Activated CD8-positive, alpha-beta T cell treated with anti-CD3 and anti-CD28 coated beads for 36 hours (primary cell): Measurements from ENCODE around the gene PREX1. TPM values are rescaled to one million over a fixed set of nuclear protein-coding genes. Genes with fewer than 3 reads are reported as not detected.

Experiments used
- ATAC-seq: fragments of 200-7000 bp; cut with Tn5 transposase; one replicate; pipeline ENCODE4 v1.10.0; 2021; ENCODE audit warnings: mild to moderate bottlenecking, moderate library complexity
- CTCF ChIA-PET: fragments of 350-600 bp; sonication (Branson Sonifier 250); formaldehyde crosslinking; loops from one replicate; lab custom pipeline; 2021; ENCODE audit warnings: antibody characterized with exemption; lab: Charles Lee
- POLR2A ChIA-PET: fragments of 350-600 bp; sonication (Branson Sonifier 250); formaldehyde crosslinking; loops from one replicate; lab custom pipeline; 2021; ENCODE audit warnings: antibody characterized with exemption; lab: Charles Lee
- DNase-seq: peaks from one replicate; pipeline ENCODE4 v3.0.0-alpha.2; 2020
- H3K27ac Mint-ChIP-seq: one replicate; pipeline ENCODE4 v1.8.0; 2021; ENCODE audit warnings: mild to moderate bottlenecking, mixed read lengths
- H3K27me3 Mint-ChIP-seq: one replicate; pipeline ENCODE4 v1.8.0; 2021; ENCODE audit warnings: mixed read lengths
- H3K36me3 Mint-ChIP-seq: one replicate; pipeline ENCODE4 v1.8.0; 2021; ENCODE audit warnings: low read depth, mixed read lengths
- H3K4me1 Mint-ChIP-seq: one replicate; pipeline ENCODE4 v1.8.0; 2021; ENCODE audit warnings: low read depth, mixed read lengths
- H3K4me3 Mint-ChIP-seq: one replicate; pipeline ENCODE4 v1.8.0; 2021; ENCODE audit warnings: mild to moderate bottlenecking, moderate library complexity, mixed read lengths
- H3K9me3 Mint-ChIP-seq: one replicate; pipeline ENCODE4 v1.8.0; 2021; ENCODE audit warnings: mixed read lengths
- CTCF ChIP-seq: fragments of 200-600 bp; IDR thresholded peaks from one replicate; pipeline ENCODE4 v1.8.0; 2022; ENCODE audit warnings: antibody characterized with exemption, mild to moderate bottlenecking
- intact Hi-C: fragments of 100-400 bp; cut with micrococcal nuclease; formaldehyde crosslinking; loops from one replicate; pipeline ENCODE4 v1.10.0; 2022
- total RNA-seq, 2 experiments: library from RNA; stranded (reverse); gene quantifications; one replicate each; pipeline ENCODE4 v1.2.3, GENCODE V29; 2021

Gene PREX1
- total RNA-seq, 2 experiments from 2014 or later = 79.7 to 80.5 TPM

DNA sequence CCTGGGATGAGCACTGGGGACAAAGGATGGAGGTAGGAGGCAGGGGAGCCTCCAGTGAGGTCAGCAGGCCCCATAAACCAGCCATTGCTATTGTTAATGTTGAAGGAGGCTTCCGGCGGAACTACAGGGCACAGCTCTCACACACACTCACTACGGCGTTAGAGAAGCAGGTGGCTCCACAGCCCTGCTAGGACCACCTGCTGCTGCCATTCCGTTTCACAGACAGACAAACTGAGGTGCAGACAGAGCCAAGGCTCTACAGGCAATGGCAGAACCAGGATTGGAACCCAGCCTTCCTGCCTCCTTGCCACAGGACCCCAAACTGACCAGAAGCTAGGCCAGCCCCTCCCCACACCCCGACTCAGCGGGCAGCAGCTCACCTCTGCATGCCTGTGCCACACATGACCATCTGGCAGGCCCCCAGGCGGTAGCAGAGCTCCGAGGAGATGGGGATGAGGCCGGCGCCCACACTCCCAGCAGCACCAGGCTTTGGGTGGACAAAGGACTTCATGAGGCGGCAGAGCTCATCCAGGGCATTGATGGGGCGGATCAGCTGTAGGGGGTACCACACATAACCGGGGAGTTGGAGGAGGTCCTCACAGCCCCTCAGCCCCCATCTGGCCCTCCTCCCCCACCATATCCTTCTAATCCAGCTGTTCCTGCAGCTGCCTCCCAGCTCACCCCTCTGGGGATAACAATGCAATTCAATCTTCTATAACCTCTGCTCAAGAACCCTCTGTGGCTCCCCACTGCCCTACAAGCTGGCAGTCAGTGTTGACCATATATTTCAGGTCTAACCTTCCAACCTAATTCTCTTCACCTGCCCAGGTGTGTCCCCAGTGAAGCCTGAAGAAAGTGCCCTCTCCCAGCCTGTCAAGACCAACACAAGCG is 198.5 kb downstream of the PREX1 start:
- Mint-ChIP-seq H3K27me3 (no peaks in the 10 kb centered on the region), H3K27ac (peak overlapping the region; percentile 42), H3K9me3 (no peaks in the 10 kb centered on the region), H3K4me3 (no peak overlapping the region), H3K4me1 (peaks cover 10% of the 10 kb centered on the region), H3K36me3 (peaks cover 28% of the 10 kb centered on the region)
- ATAC-seq (no peak), DNase-seq (no peak)
- intact Hi-C loops = no loop called here
- ChIA-PET CTCF (interaction anchor here (1.1 to 2.1 kb wide), 3 partner anchors 9 to 276 kb away, joined by 3 to 13 read pairs (median 5); no protein-coding TSS in a partner anchor), POLR2A (interaction anchor here (0.6 to 0.8 kb wide), 2 partner anchors 13 to 44 kb away, joined by 3 read pairs; no protein-coding TSS in a partner anchor)
- no peak for TF ChIP-seq CTCF

- Mint-ChIP-seq H3K4me1 (peaks cover 10% of the 10 kb centered on the region), H3K9me3 (no peaks in the 10 kb centered on the region), H3K27me3 (no peaks in the 10 kb centered on the region), H3K27ac (no peak overlapping the region), H3K36me3 (peaks cover 23% of the 10 kb centered on the region), H3K4me3 (no peak overlapping the region)
- no peak for TF ChIP-seq CTCF
- ChIA-PET POLR2A (no interaction called here), CTCF (interaction anchor here (1.3 to 1.5 kb wide), 2 partner anchors 7 to 277 kb away, joined by 3 to 6 read pairs; no protein-coding TSS in a partner anchor)
- ATAC-seq (no peak), DNase-seq (no peak)
- intact Hi-C loops = no loop called here
Measured at GRCh38 chr20:48627737-48628128, 200.1 kb downstream of the PREX1 start.

- TF ChIP-seq CTCF = no peak
- no peak for DNase-seq
- ChIA-PET POLR2A (interaction anchor here (0.9 kb wide), 1 partner anchor 295 kb away, joined by 3 read pairs; no protein-coding TSS in a partner anchor), CTCF (interaction anchor here (1.3 to 1.5 kb wide), 3 partner anchors 8 to 278 kb away, joined by 3 to 6 read pairs (median 3); no protein-coding TSS in a partner anchor)
- peaks cover 10% of the 10 kb centered on the region for H3K4me1 Mint-ChIP-seq
- H3K4me3 Mint-ChIP-seq = no peak overlapping the region
- peak overlapping the region; percentile 83 for H3K27ac Mint-ChIP-seq
- no peak for ATAC-seq
- no peaks in the 10 kb centered on the region for H3K27me3 Mint-ChIP-seq
- intact Hi-C loops = no loop called here
- peaks cover 23% of the 10 kb centered on the region for H3K36me3 Mint-ChIP-seq
- no peaks in the 10 kb centered on the region for H3K9me3 Mint-ChIP-seq
Measured at GRCh38 chr20:48626938-48627736, 200.7 kb downstream of the PREX1 start.

- TF ChIP-seq CTCF = no peak
- H3K27ac Mint-ChIP-seq = peak overlapping the region; percentile 83
- H3K4me3 Mint-ChIP-seq = no peak overlapping the region
- ChIA-PET POLR2A (interaction anchor here (0.9 kb wide), 1 partner anchor 296 kb away, joined by 3 read pairs; no protein-coding TSS in a partner anchor), CTCF (interaction anchor here (1.3 to 1.6 kb wide), 4 partner anchors 9 to 278 kb away, joined by 3 to 6 read pairs (median 4); no protein-coding TSS in a partner anchor)
- no peaks in the 10 kb centered on the region for H3K27me3 Mint-ChIP-seq
- intact Hi-C loops = no loop called here
- peak; percentile 54 for ATAC-seq
- H3K4me1 Mint-ChIP-seq = peaks cover 10% of the 10 kb centered on the region
- peak; percentile 46 for DNase-seq
- peaks cover 22% of the 10 kb centered on the region for H3K36me3 Mint-ChIP-seq
- no peaks in the 10 kb centered on the region for H3K9me3 Mint-ChIP-seq
Measured at GRCh38 chr20:48626226-48626937, 201.4 kb downstream of the PREX1 start.
